Activated naive CD4-positive, alpha-beta T cell (primary cell): ENCODE results near the gene SUCLG2.

ENCODE experiments used
- DNase-seq, 4 experiments: peaks; one replicate each; lab custom pipeline; 2025; lab: John Stamatoyannopoulos, UW

Gene SUCLG2

GRCh38 chr3:67649681-67650080 lies 4.7 kb downstream of the SUCLG2 start:
- DNase-seq: no peak

- no peak for DNase-seq
Measured at GRCh38 chr3:67648701-67649100, 5.7 kb downstream of the SUCLG2 start.

- no peak for DNase-seq
Measured at GRCh38 chr3:67648229-67648628, 6.2 kb downstream of the SUCLG2 start.

- DNase-seq: no peak
Measured at GRCh38 chr3:67647390-67647878, 7.0 kb downstream of the SUCLG2 start.

GRCh38 chr3:67646586-67647234 lies 7.7 kb downstream of the SUCLG2 start:
- no peak for DNase-seq

- no peak for DNase-seq
Measured at GRCh38 chr3:67644827-67645226, 9.6 kb downstream of the SUCLG2 start.

- DNase-seq: no peak
Measured at GRCh38 chr3:67642734-67643133, 11.7 kb downstream of the SUCLG2 start.

- DNase-seq: no peak
Measured at GRCh38 chr3:67642190-67642589, 12.2 kb downstream of the SUCLG2 start.

GRCh38 chr3:67641451-67641850 lies 13.0 kb downstream of the SUCLG2 start:
- no peak for DNase-seq

- no peak for DNase-seq
Measured at GRCh38 chr3:67640023-67640660, 14.3 kb downstream of the SUCLG2 start.

- no peak for DNase-seq
Measured at GRCh38 chr3:67637255-67637900, 17.0 kb downstream of the SUCLG2 start.

GRCh38 chr3:67635806-67636205 lies 18.6 kb downstream of the SUCLG2 start:
- DNase-seq: no peak

- no peak for DNase-seq
Measured at GRCh38 chr3:67635257-67635656, 19.2 kb downstream of the SUCLG2 start.

GRCh38 chr3:67630666-67631362 lies 23.6 kb downstream of the SUCLG2 start:
- no peak for DNase-seq

- DNase-seq: no peak
Measured at GRCh38 chr3:67624687-67625086, 29.7 kb downstream of the SUCLG2 start.

GRCh38 chr3:67624078-67624477 lies 30.3 kb downstream of the SUCLG2 start:
- DNase-seq: no peak

GRCh38 chr3:67622652-67623051 lies 31.8 kb downstream of the SUCLG2 start:
- DNase-seq: no peak

GRCh38 chr3:67620869-67621268 lies 33.5 kb downstream of the SUCLG2 start:
- DNase-seq: no peak

- DNase-seq: no peak
Measured at GRCh38 chr3:67619991-67620390, 34.4 kb downstream of the SUCLG2 start.

GRCh38 chr3:67617518-67617917 lies 36.9 kb downstream of the SUCLG2 start:
- DNase-seq: no peak

GRCh38 chr3:67616046-67616445 lies 38.4 kb downstream of the SUCLG2 start:
- DNase-seq: no peak

- DNase-seq: no peak
Measured at GRCh38 chr3:67614195-67614594, 40.2 kb downstream of the SUCLG2 start.

GRCh38 chr3:67610458-67610857 lies 44.0 kb downstream of the SUCLG2 start:
- DNase-seq: no peak
